SK-N-SH (cell line): ENCODE results near the gene ZNF519. TPM values are rescaled to one million over a fixed set of nuclear protein-coding genes. Genes with fewer than 3 reads are reported as not detected.

Source experiments
- CTCF ChIA-PET: fragments of 300-600, 350-600 bp; formaldehyde crosslinking; extraction: SDS; loops from one replicate; lab custom pipeline; 2021; lab: Yijun Ruan, JAX
- POLR2A ChIA-PET: fragments of 350-600 bp; sonication (Branson Sonifier 250); formaldehyde crosslinking; extraction: SDS; loops from one replicate; lab custom pipeline; 2020; ENCODE audit warnings: antibody characterized with exemption, inconsistent platforms; lab: Yijun Ruan, JAX
- DNase-seq: peaks from one replicate; pipeline ENCODE4 v3.0.0; 2012
- H2AFZ ChIP-seq: fragments of 200-600 bp; sonication (generic); 2 replicates; pipeline ENCODE4 v1.8.1; 2016; ENCODE audit warnings: antibody characterized with exemption, mild to moderate bottlenecking, low read depth
- H3F3A ChIP-seq: fragments of 200-600 bp; sonication (generic); replicated peaks from 2 replicates; pipeline ENCODE3; 2016; ENCODE audit warnings: antibody characterized with exemption, mild to moderate bottlenecking; ENCODE audit not compliant: insufficient read depth
- H3K27ac ChIP-seq, 2 experiments: fragments of 200-500 bp in 1 of 2; fragments of 200-600 bp in 1 of 2; sonication (Bioruptor generic) in 1 of 2; sonication (generic), shearing (Covaris generic) in 1 of 2; 2 replicates each; pipeline versions ENCODE4 v1.5.1 to v1.6.1; 2014 to 2016; ENCODE audit warnings: low read depth in 2 of 2, inconsistent platforms in 1 of 2, low read length in 1 of 2, mild to moderate bottlenecking in 1 of 2, mixed read lengths in 1 of 2
- H3K27me3 ChIP-seq: fragments of 200-600 bp; sonication (generic), shearing (Covaris generic); 2 replicates; pipeline ENCODE4 v1.6.1; 2016; ENCODE audit warnings: mixed run types; ENCODE audit not compliant: insufficient read depth
- H3K36me3 ChIP-seq, 2 experiments: fragments of 200-500 bp in 1 of 2; fragments of 200-600 bp in 1 of 2; sonication (Bioruptor generic) in 1 of 2; sonication (generic) in 1 of 2; replicated peaks in 1 of 2; 2 replicates each; pipeline versions ENCODE3 to v1.5.1; 2014 to 2016; ENCODE audit warnings: low read length in 1 of 2, mild to moderate bottlenecking in 1 of 2; ENCODE audit not compliant: insufficient read depth in 2 of 2, control insufficient read depth in 1 of 2
- H3K4me1 ChIP-seq, 2 experiments: fragments of 200-500 bp in 1 of 2; fragments of 200-600 bp in 1 of 2; sonication (Bioruptor generic) in 1 of 2; sonication (generic), shearing (Covaris generic) in 1 of 2; 2 replicates each; pipeline versions ENCODE4 v1.5.1 to v1.6.1; 2014 to 2016; ENCODE audit warnings: low read depth in 1 of 2, low read length in 1 of 2, mixed run types in 1 of 2; ENCODE audit not compliant: insufficient read depth in 2 of 2, control insufficient read depth in 1 of 2
- H3K4me2 ChIP-seq: fragments of 200-600 bp; sonication (generic), shearing (Covaris generic); 2 replicates; pipeline ENCODE4 v1.6.1; 2017; ENCODE audit warnings: mixed run types
- H3K4me3 ChIP-seq, 2 experiments: fragments of 200-500 bp in 1 of 2; fragments of 200-600 bp in 1 of 2; sonication (Bioruptor generic) in 1 of 2; sonication (generic), shearing (Covaris generic) in 1 of 2; 2 replicates each; pipeline versions ENCODE4 v1.5.1 to v1.8.1; 2014 to 2016; ENCODE audit warnings: low read depth in 2 of 2, inconsistent platforms in 1 of 2, low read length in 1 of 2, mild to moderate bottlenecking in 1 of 2, mixed read lengths in 1 of 2, moderate library complexity in 1 of 2
- H3K79me2 ChIP-seq: fragments of 200-600 bp; sonication (generic); 2 replicates; pipeline ENCODE4 v1.8.1; 2017; ENCODE audit warnings: mild to moderate bottlenecking; ENCODE audit not compliant: insufficient read depth
- H3K9ac ChIP-seq: fragments of 200-600 bp; sonication (generic); 2 replicates; pipeline ENCODE4 v1.6.1; 2017; ENCODE audit warnings: mixed run types
- H3K9me2 ChIP-seq: fragments of 200-600 bp; sonication (generic); 2 replicates; pipeline ENCODE4 v1.6.1; 2017; ENCODE audit warnings: mixed run types
- H3K9me3 ChIP-seq: fragments of 200-600 bp; sonication (generic); 2 replicates; pipeline ENCODE4 v1.6.1; 2017; ENCODE audit warnings: mixed run types, mild to moderate bottlenecking, moderate library complexity
- H4K20me1 ChIP-seq: fragments of 200-600 bp; sonication (generic); 2 replicates; pipeline ENCODE4 v1.6.1; 2017; ENCODE audit warnings: mild to moderate bottlenecking, mixed run types; ENCODE audit not compliant: insufficient read depth
- CTCF ChIP-seq: fragments of 200-600 bp; sonication (generic); IDR thresholded peaks from 2 replicates; pipeline ENCODE4 v1.6.1; 2017; ENCODE audit warnings: antibody characterized with exemption, mild to moderate bottlenecking, moderate library complexity
- ELF1 ChIP-seq: IDR thresholded peaks from 2 replicates; pipeline ENCODE4 v1.4.0; 2012
- EP300 ChIP-seq, 2 experiments: IDR thresholded peaks; 2 replicates each; pipeline versions ENCODE4 v1.4.0 to v1.6.1; 2012; ENCODE audit warnings: borderline replicate concordance in 1 of 2, low read depth in 1 of 2, low read length in 1 of 2
- EZH2phosphoT487 ChIP-seq: fragments of 200-600 bp; sonication (generic); IDR thresholded peaks from 2 replicates; pipeline ENCODE4 v1.6.1; 2017; ENCODE audit warnings: low read depth, mixed run types, mild to moderate bottlenecking, antibody characterized with exemption, moderate library complexity, borderline replicate concordance
- GABPA ChIP-seq: IDR thresholded peaks from 2 replicates; pipeline ENCODE4 v1.4.0; 2012; ENCODE audit warnings: low read depth, mild to moderate bottlenecking
- GATA2 ChIP-seq: sonication (generic); formaldehyde crosslinking; IDR thresholded peaks from 2 replicates; pipeline ENCODE4 v1.5.0; 2020; ENCODE audit warnings: mild to moderate bottlenecking, missing genetic modification reagents
- IRF3 ChIP-seq: fragments of 150-350 bp; IDR thresholded peaks from 2 replicates; pipeline ENCODE4 v1.6.1; 2016; ENCODE audit warnings: mild to moderate bottlenecking, low read depth, low read length
- MAX ChIP-seq: IDR thresholded peaks from 2 replicates; pipeline ENCODE4 v1.4.0; 2012; ENCODE audit warnings: low read depth
- MEF2A ChIP-seq: IDR thresholded peaks from 2 replicates; pipeline ENCODE4 v1.4.0; 2012; ENCODE audit warnings: low read depth, borderline replicate concordance
- REST ChIP-seq: IDR thresholded peaks from 2 replicates; pipeline ENCODE4 v1.6.1; 2012; ENCODE audit warnings: mild to moderate bottlenecking, low read depth, low read length, moderate library complexity
- RFX5 ChIP-seq: IDR thresholded peaks from 2 replicates; pipeline ENCODE4 v1.6.1; 2012; ENCODE audit warnings: mild to moderate bottlenecking, improper control_type of control experiment, low read length
- SMC3 ChIP-seq: IDR thresholded peaks from 2 replicates; pipeline ENCODE4 v1.6.1; 2012; ENCODE audit warnings: low read depth, low read length, improper control_type of control experiment
- TAF1 ChIP-seq: IDR thresholded peaks from 2 replicates; pipeline ENCODE4 v1.6.1; 2012; ENCODE audit warnings: low read depth, mild to moderate bottlenecking, low read length, moderate library complexity, borderline replicate concordance
- TEAD4 ChIP-seq: IDR thresholded peaks from 2 replicates; pipeline ENCODE4 v1.4.0; 2012; ENCODE audit warnings: mild to moderate bottlenecking, borderline replicate concordance; ENCODE audit not compliant: insufficient read depth
- WGBS: methylation state at CpG from one replicate; pipeline ENCODE4 v1.1.6; 2017; ENCODE audit warnings: low lambda C conversion rate; 5-methylcytosine and 5-hydroxymethylcytosine counted together
- polyA plus RNA-seq, 3 experiments: library from polyadenylated mRNA; depleted of rRNA; stranded (reverse); fragments of >200 nt; gene quantifications; 2 replicates each; pipeline ENCODE4 v1.2.3, GENCODE V29; 2012

The ZNF519 gene
- polyA plus RNA-seq, 1 of the 3 experiments (the other 2 are of a cell fraction): 3.2 TPM

GRCh38 chr18:14122097-14122496 lies 10.1 kb downstream of the ZNF519 start:
- no peak overlapping the region for H3K9ac ChIP-seq

GRCh38 chr18:14120926-14121325 lies 11.3 kb downstream of the ZNF519 start:
- Histone ChIP-seq H3K4me3 (no peak overlapping the region), H3K9ac (no peak overlapping the region), H3K27me3 (no peaks in the 10 kb centered on the region), H3K9me3 (no peaks in the 10 kb centered on the region), H4K20me1 (no peaks in the 10 kb centered on the region), H3K27ac (no peak overlapping the region), H3K4me1 (no peaks in the 10 kb centered on the region; a peak in 1 of 4 replicates), H3K79me2 (peaks cover 42% of the 10 kb centered on the region), H3K36me3 (no peaks in the 10 kb centered on the region), H3K9me2 (no peaks in the 10 kb centered on the region), H3F3A (peaks cover 4% of the 10 kb centered on the region), H2AFZ (no peak overlapping the region), H3K4me2 (no peak overlapping the region)
- POLR2A ChIA-PET: no interaction called here
- DNase-seq: no peak
- TF ChIP-seq MAX: no peak
- TF ChIP-seq IRF3: no peak
- TF ChIP-seq TAF1: no peak
- TF ChIP-seq GABPA: no peak
- TF ChIP-seq SMC3: no peak
- TF ChIP-seq MEF2A: no peak
- TF ChIP-seq EP300 (IDR thresholded peaks at IDR 0.05; ENCODE audit: borderline replicate concordance in 1 of 2, low read depth in 1 of 2, low read length in 1 of 2): no peak
- TF ChIP-seq GATA2 (CRISPR knock-in tag): no peak
- TF ChIP-seq REST: no peak
- no peak for TF ChIP-seq RFX5
- CTCF ChIA-PET: interaction anchor here (1.2 kb wide), 1 partner anchor 34 kb away, joined by 7 read pairs; no protein-coding TSS in a partner anchor

More at GRCh38 chr18:14122097-14122496, 10.1 kb downstream of the ZNF519 start:
- H2AFZ ChIP-seq: no peak overlapping the region
- no peaks in the 10 kb centered on the region for H4K20me1 ChIP-seq
- no peak overlapping the region for H3K4me2 ChIP-seq
- no peaks in the 10 kb centered on the region for H3K36me3 ChIP-seq
- POLR2A ChIA-PET: no interaction called here
- peaks cover 4% of the 10 kb centered on the region for H3F3A ChIP-seq
- CTCF ChIA-PET: interaction anchor here (1.2 kb wide), 1 partner anchor 35 kb away, joined by 7 read pairs; no protein-coding TSS in a partner anchor
- no peaks in the 10 kb centered on the region for H3K27me3 ChIP-seq
- DNase-seq: no peak
- H3K79me2 ChIP-seq: peaks cover 36% of the 10 kb centered on the region
- H3K9me3 ChIP-seq: no peaks in the 10 kb centered on the region
- H3K4me1 ChIP-seq: no peaks in the 10 kb centered on the region; a peak in 1 of 4 replicates
- TF ChIP-seq RFX5: no peak
- no peak for TF ChIP-seq SMC3
- no peak for TF ChIP-seq TEAD4
- no peak for TF ChIP-seq CTCF
- no peak for TF ChIP-seq EZH2phosphoT487
- TF ChIP-seq MEF2A: no peak
- no peak for TF ChIP-seq ELF1
- TF ChIP-seq TAF1: no peak
- no peak overlapping the region for H3K4me3 ChIP-seq
- H3K9me2 ChIP-seq: no peaks in the 10 kb centered on the region
- no peak overlapping the region for H3K27ac ChIP-seq
- 94% methylated on average over 2 of the region's 2 CpGs for WGBS
